Upper lobe of left lung (tissue), 6 donors: ENCODE data around the gene IL22RA1. TPM values are rescaled to one million over a fixed set of nuclear protein-coding genes. Genes with fewer than 3 reads are reported as not detected.

ENCODE experiments used
- ATAC-seq, 2 donors: fragments of 200-7000 bp; cut with Tn5 transposase; one replicate each; pipeline ENCODE4 v1.9.1; 2022; ENCODE audit warnings: mild to moderate bottlenecking in 2 of 2, moderate library complexity in 2 of 2; ENCODE audit not compliant: low FRiP score in 2 of 2
- DNase-seq, 2 donors: peaks; one replicate each; pipeline ENCODE4 v3.0.0-alpha.2; 2019 to 2020
- H3K27ac ChIP-seq, 4 donors: fragments of 200-600 bp; sonication (generic); one replicate each; pipeline ENCODE4 v1.5.1; 2016 to 2019
- H3K27me3 ChIP-seq, 4 donors: fragments of 200-600 bp; sonication (generic); one replicate each; pipeline ENCODE4 v1.5.1; 2017 to 2019
- H3K36me3 ChIP-seq, 4 donors: fragments of 200-600 bp; sonication (generic); one replicate each; pipeline ENCODE4 v1.5.1; 2016 to 2019
- H3K4me1 ChIP-seq, 4 donors: fragments of 200-600 bp; sonication (generic); one replicate each; pipeline ENCODE4 v1.5.1; 2018 to 2019
- H3K4me3 ChIP-seq, 4 donors: fragments of 200-600 bp; sonication (generic); one replicate each; pipeline ENCODE4 v1.5.1; 2017 to 2019; ENCODE audit warnings: mild to moderate bottlenecking in 2 of 4, moderate library complexity in 1 of 4
- H3K9me3 ChIP-seq, 4 donors: fragments of 200-600 bp; sonication (generic); one replicate each; pipeline ENCODE4 v1.5.1; 2018 to 2019
- EP300 ChIP-seq, 4 donors: sonication (generic); formaldehyde crosslinking; IDR thresholded peaks; one replicate each; pipeline ENCODE4 v1.5.1; 2017; ENCODE audit warnings: antibody characterized with exemption in 4 of 4, control low read depth in 2 of 4
- POLR2A ChIP-seq, 4 donors: fragments of 450-650 bp; IDR thresholded peaks; one replicate each; pipeline ENCODE4 v1.5.1; 2016 to 2017; ENCODE audit warnings: antibody characterized with exemption in 4 of 4, mild to moderate bottlenecking in 2 of 4
- POLR2AphosphoS5 ChIP-seq, 2 donors: sonication (generic); formaldehyde crosslinking; IDR thresholded peaks; one replicate each; pipeline ENCODE4 v1.5.1; 2017; ENCODE audit warnings: antibody characterized with exemption in 2 of 2
- WGBS, 2 donors: methylation state at CpG; one replicate each; pipeline ENCODE4 v1.1.5; 2017 to 2018; 5-methylcytosine and 5-hydroxymethylcytosine counted together
- total RNA-seq, 6 donors: library from RNA; depleted of rRNA in 4 of 6; stranded (reverse); fragments of >200 nt in 4 of 6; gene quantifications; one replicate each; pipeline versions ENCODE4 v1.1.0 to v1.2.1, GENCODE V29; 2016 to 2021
- TF ChIP-seq, protein P1 (sequence below), 6 experiments: fragments of 450-650 bp in 4 of 6; fragments of 200-600 bp in 2 of 6; sonication (generic) in 2 of 6; IDR thresholded peaks; one replicate each; pipeline ENCODE4 v1.5.1; 2016 to 2019; ENCODE audit warnings: antibody characterized with exemption in 6 of 6
- donor health status: DM: no; HTN: no; CAD: no; lungs with moderate emphysema.
- donor health status: DM: no; HTN: yes; CAD: no; lungs with severe emphysema.

The IL22RA1 gene
- total RNA-seq, 6 donors from 2014 or later, result 0.15 to 1.4 (median 0.90) TPM

DNA sequence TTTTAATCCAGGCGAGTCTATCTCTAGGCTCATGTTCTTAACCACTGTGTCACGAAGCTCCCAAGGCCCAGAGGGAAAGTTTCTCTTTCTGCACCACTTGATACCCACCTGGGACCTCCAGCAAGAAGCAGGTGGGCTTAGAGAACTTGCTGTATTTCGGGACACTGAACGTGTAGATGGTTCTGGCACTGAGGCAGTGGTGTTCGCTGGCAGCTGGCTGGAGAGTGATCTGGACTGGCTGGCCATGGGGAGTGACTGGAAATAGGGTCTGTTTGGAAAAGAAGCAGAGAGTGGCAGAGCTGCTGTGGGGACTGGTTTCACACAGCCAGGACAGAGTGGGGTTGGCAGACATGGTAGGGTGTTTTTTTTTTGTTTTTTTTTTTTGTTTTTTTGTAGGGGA, 16.4 kb upstream of the IL22RA1 start:
- 84 to 97% methylated on average over 5 of the region's 5 CpGs for WGBS, 2 donors
- H3K9me3 ChIP-seq, result no peaks in the 10 kb centered on the region
- TF ChIP-seq EP300 (IDR thresholded peaks at IDR 0.05) (no peak), POLR2A (IDR thresholded peaks at IDR 0.05) (no peak), POLR2AphosphoS5 (IDR thresholded peaks at IDR 0.05) (no peak)
- TF ChIP-seq, protein P1, sequence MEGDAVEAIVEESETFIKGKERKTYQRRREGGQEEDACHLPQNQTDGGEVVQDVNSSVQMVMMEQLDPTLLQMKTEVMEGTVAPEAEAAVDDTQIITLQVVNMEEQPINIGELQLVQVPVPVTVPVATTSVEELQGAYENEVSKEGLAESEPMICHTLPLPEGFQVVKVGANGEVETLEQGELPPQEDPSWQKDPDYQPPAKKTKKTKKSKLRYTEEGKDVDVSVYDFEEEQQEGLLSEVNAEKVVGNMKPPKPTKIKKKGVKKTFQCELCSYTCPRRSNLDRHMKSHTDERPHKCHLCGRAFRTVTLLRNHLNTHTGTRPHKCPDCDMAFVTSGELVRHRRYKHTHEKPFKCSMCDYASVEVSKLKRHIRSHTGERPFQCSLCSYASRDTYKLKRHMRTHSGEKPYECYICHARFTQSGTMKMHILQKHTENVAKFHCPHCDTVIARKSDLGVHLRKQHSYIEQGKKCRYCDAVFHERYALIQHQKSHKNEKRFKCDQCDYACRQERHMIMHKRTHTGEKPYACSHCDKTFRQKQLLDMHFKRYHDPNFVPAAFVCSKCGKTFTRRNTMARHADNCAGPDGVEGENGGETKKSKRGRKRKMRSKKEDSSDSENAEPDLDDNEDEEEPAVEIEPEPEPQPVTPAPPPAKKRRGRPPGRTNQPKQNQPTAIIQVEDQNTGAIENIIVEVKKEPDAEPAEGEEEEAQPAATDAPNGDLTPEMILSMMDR (IDR thresholded peaks at IDR 0.05), result no peak
- H3K36me3 ChIP-seq, result peaks cover 0 to 6% (median 0%) of the 10 kb centered on the region in 4 donors
- ATAC-seq, result no peak
- no peaks in the 10 kb centered on the region for H3K27me3 ChIP-seq
- H3K4me1 ChIP-seq, result no peaks in the 10 kb centered on the region
- H3K27ac ChIP-seq, result no peak overlapping the region
- H3K4me3 ChIP-seq, result no peak overlapping the region
- DNase-seq, result no peak

DNA sequence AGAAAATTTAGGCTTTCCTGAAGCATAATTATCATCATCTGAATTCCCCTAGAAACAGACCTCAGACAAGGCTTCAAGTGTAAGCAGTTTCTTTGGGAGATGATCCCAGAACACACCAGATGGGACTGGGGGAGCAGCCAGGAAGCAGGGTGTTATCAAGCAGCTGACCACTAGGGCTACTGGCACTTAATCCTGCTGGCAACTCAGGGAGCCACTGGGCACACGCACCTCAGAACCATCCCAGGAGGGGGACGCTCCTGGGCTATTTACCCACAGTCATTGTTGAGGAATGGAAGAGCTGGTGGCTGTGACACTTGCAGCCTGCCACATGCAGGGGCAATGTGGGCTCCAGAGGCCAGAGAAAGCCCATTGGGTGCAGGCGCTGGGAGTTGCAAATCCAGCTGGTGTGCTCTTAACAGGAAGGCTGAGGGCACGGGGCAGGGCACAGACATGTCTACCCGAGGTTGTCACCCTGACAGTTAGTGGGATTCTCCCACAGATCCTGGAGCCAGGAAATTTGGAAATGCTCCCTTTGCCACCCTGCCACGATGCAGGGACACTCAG, 15.1 kb upstream of the IL22RA1 start:
- H3K27ac ChIP-seq, result no peak overlapping the region
- no peak overlapping the region for H3K4me3 ChIP-seq
- ATAC-seq (peak in 1 of 2 donors; percentile 22), DNase-seq (no peak)
- no peaks in the 10 kb centered on the region for H3K9me3 ChIP-seq
- H3K4me1 ChIP-seq, result no peaks in the 10 kb centered on the region
- no peaks in the 10 kb centered on the region for H3K27me3 ChIP-seq
- WGBS, 2 donors, result 82 to 100% methylated on average over 1 to 6 of the region's 6 CpGs
- peaks cover 0 to 6% (median 0%) of the 10 kb centered on the region in 4 donors for H3K36me3 ChIP-seq
- TF ChIP-seq, protein P1 (IDR thresholded peaks at IDR 0.05), result no peak
- TF ChIP-seq POLR2A (IDR thresholded peaks at IDR 0.05), result no peak
- TF ChIP-seq EP300 (IDR thresholded peaks at IDR 0.05), result no peak
- no peak for TF ChIP-seq POLR2AphosphoS5 (IDR thresholded peaks at IDR 0.05)

DNA sequence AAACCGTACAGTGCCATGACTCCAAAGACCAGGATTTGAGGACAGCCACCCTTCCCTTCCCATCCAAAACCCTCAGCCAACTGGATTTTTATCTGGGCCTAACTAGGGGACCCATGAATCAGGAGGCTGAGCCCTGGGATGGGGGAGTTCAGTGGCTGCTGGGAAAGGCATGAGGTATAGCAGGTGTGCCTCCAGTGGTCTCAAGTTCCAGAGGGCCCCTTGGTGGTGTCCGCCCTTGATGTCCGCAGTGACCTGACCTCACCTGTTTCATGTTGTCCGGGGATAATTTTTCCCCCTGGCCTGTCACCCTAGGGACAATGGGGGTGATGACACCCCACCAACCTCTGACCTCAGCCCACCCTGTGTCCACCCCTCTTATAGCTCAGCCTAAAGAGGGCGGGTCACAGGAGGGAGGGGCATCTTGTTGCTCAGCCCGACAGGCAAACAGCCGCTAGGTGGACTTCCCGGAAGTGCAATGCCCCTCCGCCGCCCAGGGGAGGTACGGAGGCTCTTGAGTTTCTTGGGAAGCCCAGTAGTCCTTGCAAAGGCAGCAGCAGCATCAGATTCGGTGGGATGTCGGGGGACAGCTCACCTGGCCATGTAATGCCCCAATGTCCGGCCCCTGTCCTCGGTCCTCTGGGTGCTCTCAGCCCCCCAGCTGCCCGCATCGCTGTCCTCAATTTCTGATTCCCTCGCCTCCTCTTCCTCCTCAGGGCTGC, 13.8 kb upstream of the IL22RA1 start:
- Histone ChIP-seq H3K36me3 (peaks cover 0 to 6% (median 0%) of the 10 kb centered on the region in 4 donors), H3K4me1 (no peaks in the 10 kb centered on the region), H3K27ac (no peak overlapping the region), H3K9me3 (no peaks in the 10 kb centered on the region), H3K4me3 (no peak overlapping the region), H3K27me3 (no peaks in the 10 kb centered on the region)
- ATAC-seq, result no peak
- DNase-seq, result no peak
- 94 to 95% methylated on average over 12 to 18 of the region's 18 CpGs for WGBS, 2 donors
- TF ChIP-seq EP300 (IDR thresholded peaks at IDR 0.05) (no peak), POLR2A (IDR thresholded peaks at IDR 0.05) (no peak), POLR2AphosphoS5 (IDR thresholded peaks at IDR 0.05) (no peak)
- TF ChIP-seq, protein P1 (IDR thresholded peaks at IDR 0.05), result no peak

DNA sequence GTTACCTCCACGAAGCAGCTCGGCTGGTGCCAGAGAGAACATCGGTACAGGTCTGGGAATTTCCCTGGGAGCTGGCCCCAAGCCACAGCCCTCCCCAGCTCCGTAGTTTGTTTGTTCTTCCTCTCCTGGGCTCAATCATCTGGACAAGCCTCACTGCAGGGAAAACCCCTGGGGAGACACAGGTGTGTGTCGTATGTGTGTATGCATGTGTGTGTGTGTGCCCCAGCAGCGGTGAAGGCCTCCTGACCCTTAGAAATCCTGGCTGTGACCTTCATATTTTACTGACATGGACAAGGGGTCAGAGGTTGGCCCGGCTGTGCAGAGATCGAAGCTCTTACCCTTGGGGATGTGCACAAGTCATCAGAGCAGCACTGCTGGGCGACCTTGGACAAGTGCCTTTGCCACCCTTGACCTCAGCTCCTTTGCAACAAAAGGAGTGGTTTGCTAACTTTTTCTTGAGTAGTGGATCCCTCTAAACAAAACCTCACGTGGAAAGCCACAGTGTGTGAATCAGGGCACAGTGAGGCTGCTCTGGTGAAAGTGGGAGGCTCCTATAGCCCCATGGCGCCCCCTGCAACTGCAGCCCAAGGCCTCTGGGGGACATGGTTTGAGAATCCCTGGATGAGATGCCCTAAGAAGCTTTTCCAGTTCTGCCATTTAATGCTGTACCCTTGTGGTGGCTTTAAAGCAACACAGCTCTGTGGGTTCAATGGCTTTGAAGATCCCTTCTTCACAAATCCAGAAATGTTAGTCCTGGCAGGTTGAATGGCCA, 12.3 kb upstream of the IL22RA1 start:
- Histone ChIP-seq H3K4me3 (no peak overlapping the region), H3K9me3 (no peaks in the 10 kb centered on the region), H3K36me3 (peaks cover 0 to 6% (median 0%) of the 10 kb centered on the region in 4 donors), H3K4me1 (peaks cover 6 to 9% (median 8%) of the 10 kb centered on the region in 4 donors), H3K27me3 (no peaks in the 10 kb centered on the region), H3K27ac (no peak overlapping the region)
- peak in 1 of 2 donors; percentile 37 for DNase-seq
- ATAC-seq, result no peak
- TF ChIP-seq POLR2AphosphoS5 (IDR thresholded peaks at IDR 0.05) (no peak), POLR2A (IDR thresholded peaks at IDR 0.05) (no peak), EP300 (IDR thresholded peaks at IDR 0.05) (no peak)
- TF ChIP-seq, protein P1 (IDR thresholded peaks at IDR 0.05), result peak in 1 of 6 experiments; percentile 6
- 48 to 80% methylated on average over 4 to 11 of the region's 11 CpGs for WGBS, 2 donors
